GM19023 (cell line): ENCODE results near the gene SAMM50.

Experiments
- ATAC-seq: cut with Tn5 transposase; IDR thresholded peaks from one replicate; pipeline ENCODE4 v1.9.1; 2021; ENCODE audit warnings: mild to moderate bottlenecking, moderate library complexity; ENCODE audit not compliant: unreplicated experiment

Gene SAMM50

GRCh38 chr22:44026630-44027511, 71.6 kb downstream of the SAMM50 start:
- peak; percentile 48 for ATAC-seq

DNA sequence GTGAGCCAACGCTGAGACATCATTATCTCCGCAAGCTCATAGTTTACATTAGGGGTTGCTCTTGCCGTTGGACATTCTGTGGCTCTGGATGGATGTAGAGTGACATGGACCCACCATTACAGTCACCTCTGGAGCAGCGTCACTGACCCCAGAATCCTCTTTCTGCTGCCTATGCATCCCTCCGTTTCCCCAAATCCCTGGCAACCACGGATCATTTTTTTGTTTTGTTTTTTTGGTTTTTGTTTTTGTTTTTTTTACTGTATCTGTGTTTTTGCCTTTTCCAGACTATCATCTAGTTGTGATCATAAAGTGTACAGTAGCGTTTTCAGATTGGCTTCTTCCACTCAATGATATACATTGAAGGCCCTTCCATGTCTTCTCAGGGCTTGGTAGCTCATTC, 72.8 kb downstream of the SAMM50 start:
- no peak for ATAC-seq

GRCh38 chr22:44029069-44029468, 73.8 kb downstream of the SAMM50 start:
- ATAC-seq = no peak

GRCh38 chr22:44030051-44030701, 74.9 kb downstream of the SAMM50 start:
- no peak for ATAC-seq

DNA sequence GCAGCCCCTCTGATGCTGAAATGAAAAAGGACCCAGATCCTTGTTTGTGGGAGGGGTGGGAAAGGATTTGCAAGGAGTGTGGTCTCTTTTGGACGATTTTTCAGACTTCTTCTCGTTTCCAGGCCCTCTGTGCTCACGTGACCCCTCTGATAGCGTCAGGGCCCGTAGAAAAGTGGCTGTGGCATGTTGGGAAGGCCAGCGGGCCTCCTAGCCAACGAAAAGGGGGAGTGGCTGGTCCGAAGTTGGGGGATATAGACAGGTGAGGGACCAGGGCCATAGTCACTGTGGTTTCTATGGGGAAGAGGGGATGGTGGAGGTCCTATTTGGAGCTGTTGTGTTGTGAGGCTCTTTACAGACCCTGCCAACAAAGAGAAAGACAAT, 75.5 kb downstream of the SAMM50 start:
- ATAC-seq = no peak

DNA sequence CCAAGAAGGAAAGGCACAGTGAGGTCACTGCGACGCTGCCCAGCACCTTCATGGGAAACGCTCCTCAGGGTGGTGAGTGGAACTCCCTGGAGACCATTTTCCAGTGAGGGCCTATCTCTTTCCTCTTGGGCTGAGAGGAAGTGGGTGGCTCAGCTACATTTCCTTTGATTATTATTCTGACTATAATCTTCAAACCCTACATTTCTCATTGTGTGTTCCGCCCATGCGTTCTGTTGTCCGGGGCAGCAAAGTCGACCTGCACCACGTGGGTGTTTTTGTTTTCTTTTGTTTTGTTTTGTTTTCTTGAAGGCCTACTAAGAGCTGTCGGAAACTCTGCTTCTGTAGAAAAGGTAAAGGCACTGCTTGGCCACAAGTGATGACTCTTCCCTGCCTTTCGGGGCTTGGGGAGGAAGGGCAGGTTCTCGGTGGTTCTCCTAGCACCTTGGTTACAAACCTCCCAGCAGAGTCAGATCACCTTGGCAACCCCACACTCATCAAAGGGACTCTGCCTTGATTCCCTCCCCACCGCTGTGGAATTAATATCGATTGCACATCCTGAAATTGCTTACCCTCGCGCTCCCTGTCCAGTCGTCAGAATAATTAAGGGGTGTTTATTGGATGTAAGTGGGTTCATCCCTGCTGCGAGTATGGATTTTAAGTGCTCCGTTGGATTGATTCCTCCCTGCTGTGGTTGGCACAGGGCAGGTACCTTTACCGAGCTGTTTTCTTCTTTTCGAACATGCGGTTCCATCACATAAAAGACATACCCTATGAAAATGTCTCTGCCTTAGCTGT, 76.1 kb downstream of the SAMM50 start:
- ATAC-seq = no peak

- ATAC-seq = no peak
Measured at GRCh38 chr22:44032126-44032730, 77.0 kb downstream of the SAMM50 start.

DNA sequence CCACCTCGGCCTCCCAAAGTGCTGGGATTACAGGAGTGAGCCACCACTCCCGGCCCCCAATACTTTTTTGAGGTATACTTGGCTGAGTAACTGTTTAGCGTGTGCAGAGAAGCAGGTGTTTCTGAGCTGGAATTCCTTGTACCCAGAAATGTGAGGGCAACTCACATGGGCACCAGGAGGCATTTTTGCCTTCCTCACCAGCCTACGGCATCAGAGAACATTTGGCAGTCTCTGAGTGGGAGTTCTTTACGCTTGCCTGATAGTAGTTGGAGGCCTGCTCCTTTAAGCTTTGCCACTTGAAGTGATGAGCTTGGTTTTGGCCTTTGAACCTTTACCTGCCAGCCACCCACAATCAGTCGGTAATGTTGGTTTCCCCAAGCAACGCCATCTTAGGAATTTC, 78.0 kb downstream of the SAMM50 start:
- no peak for ATAC-seq

DNA sequence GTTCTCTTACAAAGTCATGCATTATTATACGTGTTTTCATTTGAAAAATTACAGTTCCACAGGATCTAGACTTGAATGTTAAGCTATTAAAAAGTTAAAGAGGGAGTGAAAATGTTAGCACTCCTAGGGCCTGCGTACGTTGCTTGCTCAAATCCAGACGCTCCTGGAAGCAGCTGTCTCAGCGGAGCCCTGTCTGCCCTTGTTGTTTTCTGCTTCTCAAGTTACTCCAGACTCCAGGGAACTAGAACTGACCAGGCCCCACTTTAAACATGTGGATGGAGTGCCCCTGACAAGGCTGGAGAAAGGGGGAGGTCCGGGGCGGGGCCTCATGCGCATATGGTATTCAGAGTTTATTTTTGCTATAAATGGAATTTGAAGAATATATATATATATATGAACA, 78.5 kb downstream of the SAMM50 start:
- no peak for ATAC-seq

- no peak for ATAC-seq
Measured at GRCh38 chr22:44037519-44038375, 82.5 kb downstream of the SAMM50 start.

GRCh38 chr22:44039566-44040171, 84.4 kb downstream of the SAMM50 start:
- ATAC-seq = no peak

DNA sequence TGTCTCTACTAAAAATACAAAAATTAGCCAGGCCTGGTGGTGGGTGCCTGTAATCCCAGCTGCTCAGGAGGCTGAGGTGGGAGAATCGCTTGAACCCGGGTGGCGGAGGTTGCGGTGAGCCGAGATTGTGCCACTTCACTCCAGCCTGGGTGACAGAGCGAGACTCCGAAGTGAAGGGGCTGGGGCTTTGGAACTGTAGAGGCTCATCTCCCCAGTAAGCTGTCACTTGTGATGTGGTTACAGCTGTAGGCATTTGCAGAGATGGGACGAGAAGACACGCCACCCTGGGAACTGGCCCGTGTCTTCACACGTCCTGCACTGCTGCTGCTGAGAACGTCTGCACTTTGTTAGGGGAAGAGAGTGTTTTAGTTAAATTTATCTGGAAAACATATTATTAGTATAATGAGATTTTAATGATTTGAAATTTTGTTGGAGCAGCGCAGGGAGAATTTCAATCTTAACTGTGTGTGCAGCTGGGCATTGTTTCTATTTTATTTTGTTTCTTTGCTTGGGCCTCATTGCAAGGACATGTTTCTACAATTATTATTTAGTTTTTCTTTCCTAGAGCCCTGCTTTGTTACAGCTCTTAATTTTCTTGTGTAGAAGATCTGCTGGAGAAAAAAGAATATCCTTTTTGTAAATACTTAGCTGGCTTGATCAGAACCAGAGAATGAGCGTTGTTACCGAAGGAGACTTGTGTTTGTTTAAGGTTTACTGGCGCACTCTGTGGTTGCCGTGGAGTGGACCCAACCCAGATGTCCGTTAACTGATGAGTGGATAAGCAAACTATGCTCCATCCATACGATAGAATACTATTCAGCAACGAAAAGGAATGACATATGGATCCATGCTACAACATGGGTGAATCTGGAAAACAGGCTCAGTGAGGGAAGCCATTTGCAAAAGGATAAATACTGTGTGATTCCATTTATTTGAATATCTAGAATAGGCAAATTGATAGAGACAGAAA, 87.3 kb downstream of the SAMM50 start:
- peak; percentile 67 for ATAC-seq

GRCh38 chr22:44045145-44045544, 89.9 kb downstream of the SAMM50 start:
- ATAC-seq = no peak
